HT-29 (cell line): Measurements from ENCODE around the gene RNF19B. TPM values are rescaled to one million over a fixed set of nuclear protein-coding genes. Genes with fewer than 3 reads are reported as not detected.
"Not testable (repeated sequence)": the region's sequence is repeated elsewhere in the genome, so short reads cannot be mapped to it uniquely, and the experiment has no call there.

ENCODE experiments used
- DNase-seq: peaks from one replicate; pipeline ENCODE4 v3.0.0-alpha.2; 2015; ENCODE audit warnings: low spot score
- total RNA-seq: library from RNA; depleted of rRNA; stranded (reverse); fragments of >200 nt; shearing (Covaris generic); gene quantifications from 2 replicates; pipeline ENCODE4 v1.2.3, GENCODE V29; 2014; rRNA removed

Gene RNF19B, protein sequence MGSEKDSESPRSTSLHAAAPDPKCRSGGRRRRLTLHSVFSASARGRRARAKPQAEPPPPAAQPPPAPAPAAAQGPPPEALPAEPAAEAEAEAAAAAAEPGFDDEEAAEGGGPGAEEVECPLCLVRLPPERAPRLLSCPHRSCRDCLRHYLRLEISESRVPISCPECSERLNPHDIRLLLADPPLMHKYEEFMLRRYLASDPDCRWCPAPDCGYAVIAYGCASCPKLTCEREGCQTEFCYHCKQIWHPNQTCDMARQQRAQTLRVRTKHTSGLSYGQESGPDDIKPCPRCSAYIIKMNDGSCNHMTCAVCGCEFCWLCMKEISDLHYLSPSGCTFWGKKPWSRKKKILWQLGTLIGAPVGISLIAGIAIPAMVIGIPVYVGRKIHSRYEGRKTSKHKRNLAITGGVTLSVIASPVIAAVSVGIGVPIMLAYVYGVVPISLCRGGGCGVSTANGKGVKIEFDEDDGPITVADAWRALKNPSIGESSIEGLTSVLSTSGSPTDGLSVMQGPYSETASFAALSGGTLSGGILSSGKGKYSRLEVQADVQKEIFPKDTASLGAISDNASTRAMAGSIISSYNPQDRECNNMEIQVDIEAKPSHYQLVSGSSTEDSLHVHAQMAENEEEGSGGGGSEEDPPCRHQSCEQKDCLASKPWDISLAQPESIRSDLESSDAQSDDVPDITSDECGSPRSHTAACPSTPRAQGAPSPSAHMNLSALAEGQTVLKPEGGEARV
- total RNA-seq: 15.8 and 19.2 TPM in 2 replicates

DNA sequence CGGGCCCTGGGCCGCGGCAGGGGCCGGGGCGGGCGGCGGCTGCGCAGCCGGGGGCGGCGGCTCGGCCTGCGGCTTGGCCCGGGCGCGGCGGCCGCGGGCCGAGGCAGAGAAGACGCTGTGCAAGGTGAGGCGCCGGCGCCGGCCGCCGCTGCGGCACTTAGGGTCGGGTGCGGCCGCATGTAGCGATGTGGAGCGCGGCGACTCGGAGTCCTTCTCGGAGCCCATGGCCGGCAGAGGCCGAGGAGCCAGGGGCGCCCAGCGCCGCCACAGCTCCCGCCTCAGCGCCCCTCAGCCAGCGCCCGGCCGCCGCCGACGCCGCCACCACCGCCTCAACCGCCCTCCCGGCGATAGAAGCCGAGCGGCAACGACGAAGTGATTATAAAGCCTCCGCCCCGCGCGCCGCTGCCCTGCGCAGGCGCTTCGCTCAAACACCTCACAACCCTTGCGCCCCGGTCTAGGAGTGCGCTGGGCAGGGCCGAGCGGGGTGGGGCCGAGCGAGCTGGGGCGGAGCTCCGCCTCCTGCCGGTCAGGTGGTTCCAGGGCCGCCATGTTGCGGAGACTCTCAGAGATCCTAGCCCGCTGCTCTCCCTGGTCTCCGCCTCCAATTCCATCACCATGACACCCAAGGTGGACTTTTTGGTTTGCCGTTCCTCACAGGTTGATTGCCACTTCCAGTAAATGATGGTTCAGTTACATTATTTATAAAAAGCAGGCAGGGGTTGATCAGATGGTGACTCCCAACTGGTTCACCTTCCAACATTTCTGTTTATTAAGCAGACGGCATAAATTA is at the start of gene RNF19B:
Gene RNF19B, minus strand, starts transcription at position 349 of the 790 bp plus-strand sequence. Its CDS starts 124 bp downstream, at position 225.
- DNase-seq: peak; percentile 97

DNA sequence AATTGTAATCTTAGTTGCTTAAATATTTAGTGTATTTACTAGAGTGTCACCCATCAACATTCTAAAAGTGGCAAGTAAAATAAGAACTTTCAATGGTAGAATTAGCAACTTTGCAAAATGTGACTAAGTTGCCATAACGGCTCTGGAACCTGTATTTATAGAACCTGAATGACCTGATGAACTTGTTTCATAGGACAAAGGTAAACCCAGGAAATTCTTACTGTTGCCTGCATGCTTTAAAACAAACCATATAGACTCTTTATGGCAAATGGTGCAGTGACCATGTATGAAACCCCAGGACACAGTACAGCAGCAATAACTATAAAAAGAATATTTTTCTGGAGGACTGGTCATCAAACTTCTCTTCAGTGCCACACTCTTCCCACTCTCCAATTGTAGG is 49.2 kb upstream of the RNF19B start:
- no peak for DNase-seq

DNA sequence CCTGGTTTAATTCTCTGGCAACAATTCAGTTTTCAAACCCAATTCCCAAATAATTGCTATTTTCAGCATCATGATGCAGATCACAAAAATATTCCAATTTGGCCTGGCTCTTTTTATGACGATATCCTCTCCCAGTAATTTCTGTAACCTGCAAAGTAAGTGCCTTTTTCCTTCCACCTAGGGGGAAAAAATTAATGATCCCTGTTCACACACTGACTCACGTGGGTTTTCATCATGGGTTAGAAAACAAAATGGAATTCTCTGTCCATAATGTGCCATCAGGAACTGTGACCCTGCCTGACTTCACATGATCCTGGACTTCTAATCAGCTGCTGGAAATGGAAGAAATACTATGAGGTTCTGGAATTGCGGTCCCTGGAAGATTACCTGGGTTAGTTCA is 47.6 kb upstream of the RNF19B start:
- no peak for DNase-seq

DNA sequence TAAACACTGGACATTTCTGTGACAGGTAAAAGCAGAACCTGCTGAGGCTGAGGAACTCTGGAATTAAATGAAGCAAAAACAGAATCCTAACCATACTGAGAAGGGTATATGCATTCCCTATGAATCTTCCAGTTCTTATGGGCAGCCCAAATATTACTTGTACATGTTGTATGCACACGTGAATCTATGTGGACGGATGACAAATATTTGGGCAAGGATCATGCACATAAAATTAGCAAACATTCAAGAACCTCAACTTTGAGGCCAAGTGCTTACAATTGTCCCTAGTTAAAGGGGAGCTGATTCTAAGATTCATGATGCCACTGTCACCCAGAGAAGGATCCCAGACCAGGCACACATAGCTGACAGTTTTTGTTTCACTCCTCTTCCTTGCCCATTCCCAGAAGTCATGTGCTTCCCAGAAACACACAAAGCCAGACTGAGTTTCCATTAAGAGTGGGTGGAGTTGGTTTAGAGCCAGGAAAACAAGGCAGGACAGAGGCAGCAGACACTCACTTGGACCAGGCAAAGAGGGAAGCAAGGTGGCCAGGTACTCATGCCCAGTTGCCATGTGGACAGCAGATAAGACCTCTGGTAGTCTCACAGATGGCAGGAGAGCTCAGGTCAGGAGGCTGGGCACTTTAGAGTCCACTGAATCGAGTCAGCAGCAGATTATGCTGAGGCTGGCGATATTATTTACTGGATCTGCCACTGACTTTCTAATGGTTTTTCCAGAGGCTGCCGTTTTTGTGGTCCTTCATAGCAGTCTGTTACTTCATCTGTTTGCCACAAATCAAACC is 46.5 kb upstream of the RNF19B start:
- no peak for DNase-seq

DNA sequence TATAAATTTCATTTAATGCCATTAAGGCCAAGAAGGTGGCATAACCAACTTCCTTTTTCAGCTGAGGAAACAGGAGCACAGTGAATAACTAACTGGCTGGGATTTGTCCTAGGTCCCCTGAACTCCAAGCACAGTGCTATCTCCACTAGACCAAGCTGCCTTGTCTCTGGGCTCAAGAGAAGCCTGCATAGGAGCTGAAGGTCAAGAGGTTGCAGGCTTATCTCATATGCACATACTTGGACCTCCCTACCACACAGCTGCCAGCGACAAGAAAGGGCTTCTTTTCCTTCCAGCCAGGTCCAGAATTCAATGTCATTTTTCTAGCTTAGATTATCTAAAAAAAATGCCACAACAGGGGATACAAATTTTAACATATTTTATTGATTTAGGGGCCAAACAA is 45.0 kb upstream of the RNF19B start:
- no peak for DNase-seq

DNA sequence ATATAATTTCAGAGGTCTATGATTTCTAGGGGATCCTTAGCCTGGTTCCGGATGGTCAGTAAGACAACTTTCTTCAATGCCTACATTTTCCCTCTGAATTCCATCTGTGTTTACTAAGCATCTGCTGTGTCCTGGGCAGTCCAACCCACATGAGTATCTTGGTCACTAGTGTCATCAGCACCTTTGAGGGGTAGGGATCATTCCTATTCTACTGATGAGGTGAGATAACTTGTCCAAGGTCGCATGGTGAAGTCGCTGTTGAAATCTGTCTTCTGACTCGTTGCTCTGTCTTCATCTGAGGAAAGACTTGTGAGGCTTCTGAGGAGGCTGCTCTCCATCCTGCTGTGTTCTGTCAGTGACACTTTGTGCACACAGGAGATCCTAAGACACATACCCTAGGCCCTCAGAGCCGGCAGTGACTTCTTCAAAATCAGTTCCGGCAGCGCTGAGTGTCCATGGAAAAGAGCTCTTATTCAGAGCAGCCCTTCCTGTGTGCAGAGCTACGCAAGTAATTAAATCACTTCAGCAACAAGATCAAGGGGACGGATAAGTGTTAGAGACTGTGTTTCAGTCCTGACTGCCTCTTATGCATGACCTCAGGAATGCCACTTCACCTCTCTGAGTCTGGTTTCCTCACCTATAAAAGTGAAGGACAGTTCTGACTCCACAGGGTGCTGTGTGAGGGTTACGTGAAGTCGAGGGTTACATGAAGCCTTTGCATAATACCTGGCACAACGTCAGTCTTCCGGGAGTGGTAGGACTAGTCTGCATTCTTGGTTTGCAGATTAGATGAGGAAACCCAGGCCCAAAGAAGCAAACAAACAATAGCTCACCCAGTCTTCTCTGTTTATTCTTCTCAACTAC is 43.7 kb upstream of the RNF19B start:
- DNase-seq: peak; percentile 30

DNA sequence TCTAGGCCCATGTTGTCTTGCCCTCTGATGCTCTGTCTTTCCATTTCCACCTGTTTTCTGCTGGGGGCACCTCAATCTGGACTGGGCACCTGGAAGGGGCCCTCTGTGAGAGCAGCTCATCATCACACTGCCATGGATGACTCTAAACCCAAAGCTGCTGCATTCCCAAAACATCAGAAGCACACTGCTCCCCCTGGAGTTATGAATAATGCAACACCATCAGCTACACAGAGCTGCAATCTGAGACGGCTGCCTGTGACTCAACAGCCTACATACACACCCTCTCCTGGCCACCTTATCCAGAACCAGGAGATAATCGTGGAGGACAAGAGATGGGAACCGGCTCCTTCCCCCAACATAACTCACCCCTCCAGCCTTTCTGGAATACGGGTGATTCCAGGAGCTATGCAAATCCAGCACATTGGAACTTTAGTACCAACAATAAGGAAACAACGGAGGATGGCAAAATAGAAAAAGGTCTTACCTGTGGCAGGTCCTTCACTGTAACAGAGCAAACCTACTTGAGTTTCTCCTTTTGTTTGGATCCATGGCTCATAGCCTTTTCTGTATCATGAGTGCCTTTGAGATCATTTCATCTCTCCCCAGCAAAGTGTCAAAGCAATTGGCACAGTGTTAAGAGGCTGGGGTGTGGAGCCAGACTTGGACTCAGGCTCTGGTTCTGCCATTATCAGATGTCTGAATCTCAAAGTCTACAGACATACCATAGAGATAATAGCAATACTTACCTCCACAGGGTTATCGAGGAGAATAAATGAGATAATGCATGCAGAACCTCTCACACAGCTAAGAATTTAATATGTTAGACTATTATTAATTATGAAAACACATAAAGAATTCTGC is 42.8 kb upstream of the RNF19B start:
- peak; percentile 75 for DNase-seq

DNA sequence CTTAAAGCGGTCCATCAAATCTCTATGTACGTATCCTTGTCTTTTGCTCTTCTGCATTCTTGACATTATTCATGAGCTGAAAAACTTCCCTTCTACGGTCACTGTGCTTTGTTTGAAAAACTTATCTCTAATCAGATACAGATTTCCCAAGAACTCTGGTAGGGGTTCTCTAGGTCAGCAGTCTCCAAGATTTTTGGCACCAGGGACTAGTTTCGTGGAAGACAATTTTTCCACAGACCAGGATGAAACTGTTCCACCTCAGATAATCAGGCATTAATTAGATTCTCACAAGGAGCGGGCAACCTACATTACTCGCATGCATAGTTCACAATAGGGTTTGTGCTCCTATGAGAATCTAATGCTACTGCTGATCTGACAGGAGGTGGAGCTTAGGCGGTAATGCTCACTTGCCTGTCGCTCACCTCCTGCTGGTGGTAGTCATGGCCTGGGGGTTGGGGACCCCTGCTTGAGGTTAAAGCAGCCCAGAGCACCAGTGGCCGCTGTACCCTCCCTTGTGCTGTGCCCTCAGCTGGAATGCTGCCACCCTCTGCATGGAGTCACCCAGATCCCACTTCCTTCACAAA is 41.3 kb upstream of the RNF19B start:
- DNase-seq: no peak

DNA sequence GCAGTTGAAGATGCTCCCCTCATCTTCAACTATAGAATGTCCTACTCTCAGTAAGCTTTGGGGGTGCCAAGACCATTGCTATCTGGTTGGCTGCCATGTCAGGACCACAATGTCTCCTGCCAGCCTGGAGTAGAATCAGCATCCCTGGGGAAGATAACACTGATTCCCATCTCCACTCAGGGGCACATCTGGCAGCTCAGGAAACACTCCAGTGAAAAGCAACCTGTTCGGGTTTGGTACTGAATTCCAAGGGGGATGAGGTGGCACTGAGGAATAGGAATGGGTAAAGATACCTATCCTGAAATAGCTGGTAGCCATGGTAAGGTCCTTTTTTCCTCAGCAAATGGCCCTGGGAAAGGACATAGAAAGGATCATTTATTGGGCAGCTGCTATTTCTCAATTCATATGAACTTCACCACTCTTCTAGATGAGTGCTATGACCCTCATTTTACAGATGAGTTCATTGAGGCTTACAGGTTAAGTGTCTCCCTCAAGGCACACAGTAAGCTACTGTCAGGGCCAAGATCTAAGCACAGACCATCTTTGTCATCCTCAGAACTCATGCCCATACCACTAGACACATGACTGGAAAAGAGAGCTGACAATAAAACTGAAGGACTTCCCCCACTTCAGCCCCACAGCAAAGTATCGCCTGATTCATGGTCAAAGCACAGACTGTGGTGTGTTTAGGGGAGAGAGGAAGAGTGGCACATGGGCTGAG is 40.7 kb upstream of the RNF19B start:
- DNase-seq: no peak

DNA sequence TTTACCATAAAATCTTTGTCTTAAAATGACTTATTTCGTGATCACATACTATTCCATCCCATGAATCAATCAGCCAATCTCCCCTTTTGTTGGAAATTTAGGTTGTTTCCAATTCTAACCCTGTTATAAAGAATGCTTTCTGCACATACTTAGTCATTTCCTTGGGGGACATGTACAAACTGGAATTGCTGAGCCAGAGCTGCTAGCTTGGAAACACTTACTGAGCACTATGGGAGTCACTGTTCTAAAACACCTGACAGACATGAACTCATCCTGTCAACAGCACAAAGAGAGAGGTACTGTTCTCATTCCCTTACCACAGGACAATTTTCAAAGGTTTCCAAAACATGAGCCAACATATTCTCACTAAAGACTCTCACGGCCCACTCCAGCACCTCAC is 40.0 kb upstream of the RNF19B start:
- no peak for DNase-seq

DNA sequence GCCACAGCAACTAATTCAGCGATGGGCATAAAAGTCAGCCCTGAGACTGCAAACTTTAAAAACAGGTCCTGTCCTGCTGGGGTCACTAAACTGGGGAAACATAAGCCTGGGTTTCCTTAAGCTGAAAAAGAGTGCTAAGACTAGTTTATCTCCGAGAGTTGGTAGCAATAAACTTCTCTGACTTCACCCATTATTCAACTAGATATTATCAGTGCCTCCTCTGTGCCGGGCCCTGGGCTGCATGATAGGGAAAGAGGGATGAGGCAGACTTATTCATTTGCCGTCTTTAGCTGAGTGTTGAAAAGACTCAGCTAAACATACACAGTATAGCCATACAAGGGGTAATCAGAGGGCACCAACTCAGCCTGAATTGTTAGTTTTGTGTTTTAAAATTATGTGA is 39.0 kb upstream of the RNF19B start:
- DNase-seq: no peak

DNA sequence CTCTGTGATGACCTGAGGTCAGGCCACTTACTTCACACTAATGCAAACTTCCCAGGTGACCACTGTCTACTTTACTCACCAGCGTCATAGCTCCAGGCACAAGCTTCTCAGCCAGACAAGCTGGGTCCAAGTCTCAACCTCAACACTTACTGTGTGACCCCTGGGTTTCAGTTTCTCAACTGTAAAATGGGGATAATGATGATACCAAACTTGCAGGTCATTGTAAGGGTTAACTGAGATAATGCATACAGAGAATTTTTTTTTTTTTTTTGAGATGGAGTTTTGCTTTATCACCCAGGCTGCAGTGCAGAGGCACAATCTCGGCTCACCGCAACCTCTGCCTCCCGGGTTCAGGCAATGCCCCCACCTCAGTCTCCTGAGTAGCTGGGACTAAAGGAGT is 37.4 kb upstream of the RNF19B start:
- DNase-seq: no peak

DNA sequence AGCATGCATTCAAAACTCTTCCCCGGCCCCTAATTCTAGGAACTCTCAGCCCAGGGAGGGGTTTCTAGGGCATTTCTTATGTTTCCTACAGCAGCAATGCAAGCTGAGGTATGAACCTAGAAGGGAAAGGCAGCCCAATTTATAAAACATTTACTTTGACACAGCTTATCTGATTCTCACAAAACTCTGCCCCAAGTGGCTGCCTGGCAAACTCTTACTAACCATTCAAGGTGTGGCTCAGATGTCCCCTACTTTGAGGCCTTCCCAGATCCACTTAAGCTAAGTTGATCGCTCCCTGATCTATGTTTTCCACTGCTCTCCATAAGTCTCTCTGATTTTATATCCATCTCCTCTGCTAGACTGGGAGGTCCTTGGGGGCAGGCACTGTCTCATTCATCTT is 36.7 kb upstream of the RNF19B start:
- peak; percentile 43 for DNase-seq

DNA sequence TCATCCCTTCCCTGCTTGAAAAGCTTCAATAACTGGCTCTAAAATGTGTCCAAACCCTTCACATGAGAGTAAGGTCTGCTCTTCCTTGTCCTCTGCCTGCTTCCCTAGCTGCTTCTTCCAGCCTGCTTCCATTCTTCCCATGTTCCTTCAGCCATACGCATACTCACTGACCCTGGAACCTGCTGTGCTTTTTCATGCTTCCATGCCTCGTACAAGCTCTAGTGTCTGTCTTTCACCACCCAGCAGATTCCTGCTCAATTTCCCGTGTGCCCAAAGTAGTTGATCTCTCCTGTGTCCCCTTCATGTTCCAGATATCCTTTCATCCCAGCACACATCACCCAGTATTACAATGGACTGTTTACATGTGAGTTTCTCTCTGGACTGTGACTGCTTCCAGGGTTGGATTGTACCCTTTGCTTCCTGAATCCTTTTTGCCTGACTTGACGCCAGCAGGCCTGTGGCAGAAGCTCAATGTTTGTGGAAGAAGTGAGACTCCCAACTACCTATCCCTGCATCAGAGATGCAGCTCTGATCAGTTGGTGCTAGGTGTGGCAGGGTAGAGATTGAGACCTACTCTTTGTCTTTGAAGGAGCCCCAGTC is 35.9 kb upstream of the RNF19B start:
- DNase-seq: no peak

DNA sequence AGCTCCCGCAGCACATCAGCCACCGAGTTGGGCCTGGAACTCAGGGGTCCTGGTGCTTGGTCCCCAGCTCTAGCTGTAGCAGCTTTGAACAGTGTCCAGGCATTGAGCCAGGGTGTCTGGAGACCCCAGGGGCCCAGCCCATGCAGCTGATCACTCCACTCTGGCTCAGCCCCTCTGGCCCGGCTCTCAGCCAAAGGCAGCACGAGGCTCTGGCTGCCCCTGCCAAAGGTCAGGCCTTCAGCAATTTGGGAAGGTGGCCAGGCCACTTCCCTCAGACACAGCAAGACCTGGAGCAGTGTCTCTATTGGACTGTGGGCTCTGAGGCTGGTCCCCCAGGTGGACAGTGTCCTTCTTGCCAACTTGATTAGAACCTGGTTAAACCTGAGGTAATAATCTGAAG is 34.4 kb upstream of the RNF19B start:
- no peak for DNase-seq

DNA sequence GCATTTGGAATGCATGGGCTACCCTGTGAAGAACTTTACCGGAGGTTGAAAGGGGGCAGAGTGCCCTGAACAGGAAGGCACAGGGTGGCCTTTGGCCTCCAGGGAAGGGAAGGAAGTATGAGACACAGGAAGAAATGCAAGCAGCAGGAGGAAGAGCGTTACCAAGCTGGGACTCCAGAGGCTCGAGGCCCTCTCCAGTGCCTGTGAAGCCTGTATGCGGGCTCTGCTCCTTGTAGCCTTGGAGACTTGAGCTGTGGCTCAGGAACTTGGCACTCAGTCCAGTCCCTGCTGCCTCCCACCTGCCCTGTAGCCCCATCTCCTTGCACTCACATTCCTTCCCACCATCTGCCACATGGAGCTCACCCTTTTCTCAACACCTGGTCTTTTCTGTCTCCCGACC is 33.5 kb upstream of the RNF19B start:
- no peak for DNase-seq

DNA sequence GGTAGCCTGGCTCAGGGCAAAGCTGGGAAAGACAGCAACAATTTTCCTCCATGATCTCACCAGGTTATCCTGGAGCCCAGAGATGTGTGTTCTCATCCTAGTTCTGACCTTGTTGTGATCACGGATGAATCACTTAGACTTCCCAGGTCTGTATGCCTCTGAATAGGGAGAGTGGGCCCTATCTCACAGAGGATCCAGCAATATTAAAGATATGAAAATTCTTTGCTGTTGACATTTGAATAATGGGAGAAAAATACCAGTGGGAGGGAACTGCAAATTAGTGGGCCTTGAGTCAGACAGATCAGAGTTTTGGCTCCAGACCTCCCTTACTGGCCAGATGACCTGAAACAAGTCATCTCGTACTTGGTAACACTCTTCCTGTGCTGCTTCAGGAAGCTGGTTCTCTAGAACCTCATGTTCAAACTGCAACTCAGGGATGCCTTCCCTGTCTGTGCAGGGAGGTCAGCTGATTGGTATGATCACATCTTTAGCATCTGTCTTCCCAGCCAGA is 32.8 kb upstream of the RNF19B start:
- no peak for DNase-seq

DNA sequence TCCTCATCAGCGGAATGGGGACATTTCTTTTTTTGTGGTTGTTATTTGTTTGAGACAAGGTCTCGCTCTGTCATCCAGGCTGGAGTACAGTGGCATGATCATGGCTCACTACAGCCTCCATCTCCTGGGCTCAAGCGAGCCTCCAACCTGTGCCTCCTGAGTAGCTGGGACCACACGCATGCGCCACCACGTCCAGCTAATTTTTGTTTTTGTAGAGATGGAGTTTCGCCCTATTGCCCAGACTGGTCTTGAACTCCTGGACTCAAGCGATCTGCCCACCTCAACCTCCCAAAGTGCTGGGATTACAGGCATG is 28.7 kb upstream of the RNF19B start:
- not testable (repeated sequence) for DNase-seq
